GM19324 (cell line): ENCODE measurements around the gene FHL3.

ENCODE experiments used
- ATAC-seq: cut with Tn5 transposase; IDR thresholded peaks from one replicate; pipeline ENCODE4 v1.9.1; 2021; ENCODE audit warnings: mild to moderate bottlenecking, moderate library complexity; ENCODE audit not compliant: unreplicated experiment, low FRiP score

The FHL3 gene

DNA sequence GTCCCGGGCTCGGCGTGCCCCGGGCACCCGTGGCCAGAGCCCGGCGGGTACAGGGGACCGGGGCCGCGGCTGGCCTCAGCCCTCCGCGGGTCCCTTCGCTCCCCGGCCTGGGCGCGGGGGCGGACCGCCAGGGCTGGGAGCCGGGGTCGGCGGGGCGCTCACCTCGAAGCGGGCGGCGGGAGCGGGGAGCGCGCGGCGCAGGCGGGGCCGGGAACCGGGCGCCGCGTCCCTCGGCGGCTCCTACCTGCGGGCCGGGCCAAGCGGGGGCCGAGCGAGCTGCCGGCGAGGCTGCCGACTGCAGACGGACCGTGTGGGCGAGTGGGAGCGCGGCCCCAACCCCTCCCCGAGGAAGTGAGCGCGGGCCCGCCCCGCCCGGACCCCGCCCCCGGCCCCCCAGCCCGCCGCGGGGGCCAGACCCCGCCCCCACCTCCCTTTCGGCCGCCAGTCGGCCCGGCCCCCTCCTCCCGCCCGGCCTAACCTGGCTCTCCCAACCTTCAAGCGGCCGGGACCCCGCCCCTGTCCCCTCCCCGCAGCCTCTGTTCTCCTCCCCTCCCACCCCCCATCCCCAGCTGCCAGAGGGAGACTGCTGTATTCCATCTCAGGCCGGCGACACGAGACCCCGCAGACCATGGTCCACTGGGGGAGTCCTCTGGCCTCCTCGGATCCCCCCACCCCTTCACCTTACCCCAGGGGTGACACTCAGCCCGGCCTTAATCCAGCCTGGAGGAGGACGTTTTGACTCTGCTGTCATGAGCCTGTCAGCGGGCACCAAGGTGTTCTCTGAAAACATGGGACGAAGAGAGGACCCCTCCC lies at the start of gene FHL3:
Gene FHL3 (minus strand): TSS at position 320 of the 813 bp plus-strand sequence. CDS start 6,102 bp downstream, outside the sequence.
- no peak for ATAC-seq

GRCh38 chr1:38053416-38054091 lies 48.2 kb upstream of the FHL3 start:
- no peak for ATAC-seq

DNA sequence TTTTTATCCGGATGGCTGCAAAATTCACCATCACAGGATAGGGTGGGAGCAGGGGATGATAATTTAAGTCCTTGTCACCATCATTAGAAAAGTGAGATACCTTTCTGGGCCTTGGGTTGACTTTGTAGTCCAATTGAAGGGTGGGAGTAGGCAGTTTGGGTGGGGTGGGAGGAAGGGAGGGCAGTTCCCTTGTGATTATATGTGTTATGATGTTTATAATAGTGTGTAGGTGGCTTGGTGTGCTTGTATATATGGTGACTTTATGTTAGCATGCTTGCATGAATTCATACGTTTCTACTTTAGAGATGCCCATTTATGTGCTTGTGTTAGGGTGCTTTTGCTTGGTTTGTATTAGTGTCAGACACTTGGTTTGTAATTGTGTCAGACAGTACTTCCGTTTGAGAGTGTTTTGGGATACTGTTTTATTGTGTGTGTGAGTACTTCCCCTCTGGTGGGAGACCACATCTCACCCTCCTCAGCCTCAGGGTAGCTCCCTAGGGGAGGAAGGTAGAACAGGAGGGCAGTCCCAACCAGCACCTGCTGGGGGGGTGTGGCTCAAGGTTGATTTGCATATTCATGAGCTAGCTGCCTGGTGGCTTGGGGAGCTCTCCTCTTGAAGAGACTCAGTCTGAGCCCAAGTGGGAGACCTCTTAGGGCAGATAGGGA lies 47.6 kb upstream of the FHL3 start:
- peak; percentile 55 for ATAC-seq

- no peak for ATAC-seq
Measured at GRCh38 chr1:38051079-38051543, 45.8 kb upstream of the FHL3 start.

DNA sequence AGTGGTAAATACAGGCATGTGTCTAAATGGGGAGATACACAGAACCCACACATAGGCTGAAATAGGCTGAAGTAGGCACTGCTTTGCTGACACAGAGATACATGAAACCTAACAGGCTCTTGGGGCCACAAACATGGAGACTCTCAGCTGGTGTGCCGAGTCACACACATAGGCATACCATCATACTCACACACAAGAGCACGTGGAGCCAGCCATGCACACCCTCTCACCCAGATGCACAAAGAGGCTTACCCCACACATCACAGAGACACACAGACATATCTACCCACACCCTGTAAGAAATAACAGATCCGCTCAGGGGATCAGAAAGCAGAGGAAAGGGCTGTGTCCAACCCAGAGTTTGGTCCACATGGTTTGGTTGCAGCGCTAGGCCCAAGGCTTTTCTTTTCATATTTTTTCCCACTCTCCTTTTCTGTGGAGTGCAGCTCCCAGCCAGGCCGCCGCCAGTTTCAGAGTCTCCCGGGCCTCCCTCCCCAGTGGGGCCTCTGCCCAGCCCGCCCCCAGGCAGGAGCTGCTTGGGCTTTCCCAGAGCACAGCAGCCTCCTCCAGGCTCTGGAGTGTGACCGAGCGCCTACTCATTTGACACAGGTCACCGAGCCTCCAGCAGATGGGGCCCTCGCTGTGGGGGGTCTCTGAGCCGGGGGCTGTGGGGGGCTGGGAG lies 45.2 kb upstream of the FHL3 start:
- ATAC-seq: no peak

GRCh38 chr1:38047603-38048141 lies 42.4 kb upstream of the FHL3 start:
- ATAC-seq: no peak

- peak; percentile 70 for ATAC-seq
Measured at GRCh38 chr1:38046884-38047602, 41.7 kb upstream of the FHL3 start.

DNA sequence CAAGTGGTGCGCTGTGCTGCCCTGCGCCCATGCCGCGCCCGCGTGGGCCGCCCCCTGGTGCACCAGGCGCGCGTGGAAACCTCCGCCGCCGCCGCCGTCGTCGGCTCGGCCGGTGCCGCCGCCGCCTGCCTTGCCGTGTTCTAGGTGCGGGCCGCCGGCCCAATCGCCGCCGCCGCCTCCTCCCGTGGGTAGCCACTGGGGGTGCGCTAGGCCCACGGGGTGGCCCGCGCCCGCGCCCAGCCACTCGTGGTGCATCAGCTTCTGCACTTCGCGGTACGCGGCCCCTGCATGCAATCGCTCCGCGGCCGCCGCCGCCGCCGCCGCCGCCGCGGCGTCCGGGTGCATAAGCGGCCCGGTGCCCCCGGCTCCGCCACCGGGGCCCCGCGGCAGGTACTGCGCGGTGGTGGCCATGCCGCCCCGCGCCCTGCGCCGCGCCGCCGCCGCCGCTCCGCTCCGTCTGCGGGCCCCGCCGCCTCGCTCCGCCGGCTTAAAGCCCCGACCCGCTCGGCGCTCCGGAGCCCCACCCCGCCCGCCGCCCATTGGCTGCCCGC lies 41.1 kb upstream of the FHL3 start, which contains the start of gene POU3F1:
Gene POU3F1 (minus strand): TSS at position 461 of the 551 bp plus-strand sequence. CDS start 50 bp downstream, at position 411.
- ATAC-seq: no peak

GRCh38 chr1:38045401-38046332 lies 40.4 kb upstream of the FHL3 start:
- ATAC-seq: peak; percentile 15

- no peak for ATAC-seq
Measured at GRCh38 chr1:38044221-38045215, 39.2 kb upstream of the FHL3 start.

GRCh38 chr1:38043036-38043747 lies 37.9 kb upstream of the FHL3 start:
- ATAC-seq: no peak

- ATAC-seq: no peak
Measured at GRCh38 chr1:38041936-38042834, 36.9 kb upstream of the FHL3 start.

DNA sequence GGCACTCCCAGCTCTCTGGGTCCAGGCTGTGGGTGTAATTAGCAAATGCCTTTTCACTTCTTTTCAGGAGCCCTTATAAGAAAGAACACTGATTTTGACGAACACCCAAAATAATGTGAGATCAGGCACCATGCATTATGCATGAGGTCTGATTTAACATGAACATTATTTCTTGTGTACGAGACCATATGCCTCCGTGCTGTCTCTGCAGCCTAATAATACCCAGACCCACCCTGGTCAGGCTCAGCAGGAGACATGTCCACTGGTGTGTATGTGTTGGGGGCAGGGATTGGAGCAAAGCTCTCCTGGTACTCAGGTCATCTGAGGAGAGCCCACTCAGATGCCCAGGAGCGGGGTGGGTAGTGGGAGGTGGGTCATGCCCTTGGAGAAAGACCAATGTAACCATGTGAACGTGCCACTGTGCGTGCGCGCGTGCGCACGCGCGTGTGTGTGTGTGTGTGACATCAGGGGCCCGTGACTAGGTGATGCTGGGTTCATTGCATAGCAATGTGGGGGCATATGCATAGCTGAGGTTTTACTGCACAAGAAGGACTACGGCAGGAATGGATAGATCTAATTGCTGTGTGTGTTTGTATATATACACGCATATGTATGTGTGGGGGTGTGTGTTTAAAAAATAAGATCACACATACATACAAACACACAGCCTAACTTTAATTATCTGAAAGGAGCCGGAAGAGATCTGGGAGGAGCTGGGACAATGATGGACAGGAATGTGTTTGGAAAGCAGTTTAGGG lies 34.2 kb upstream of the FHL3 start:
- no peak for ATAC-seq

DNA sequence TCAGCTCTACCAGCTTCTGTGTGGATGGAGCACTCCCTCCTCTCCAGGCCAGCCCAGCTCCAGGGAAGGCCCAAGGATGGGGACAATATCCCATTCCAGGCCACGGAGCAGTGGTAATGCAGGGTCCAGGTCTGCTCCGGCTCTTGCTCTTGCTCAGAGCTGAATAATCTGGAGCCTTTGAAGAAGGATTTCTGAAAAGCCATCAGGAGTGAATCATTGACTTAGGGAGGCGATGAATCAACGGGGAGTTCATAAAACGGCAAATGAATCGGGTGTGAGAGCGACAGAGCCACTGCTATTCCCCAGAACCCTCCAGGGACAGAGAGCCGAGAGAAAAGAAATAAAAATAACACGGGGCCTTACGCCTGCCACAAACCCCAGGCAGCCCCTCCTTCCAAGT lies 33.5 kb upstream of the FHL3 start:
- no peak for ATAC-seq
